IPS DF 4.7 (cell line): ENCODE results near the gene AASS.

Experiments
- DNase-seq: peaks from one replicate; pipeline ENCODE4 v3.0.0-alpha.2; 2013; ENCODE audit warnings: low spot score; ENCODE audit errors: extremely low read depth

Gene AASS

DNA sequence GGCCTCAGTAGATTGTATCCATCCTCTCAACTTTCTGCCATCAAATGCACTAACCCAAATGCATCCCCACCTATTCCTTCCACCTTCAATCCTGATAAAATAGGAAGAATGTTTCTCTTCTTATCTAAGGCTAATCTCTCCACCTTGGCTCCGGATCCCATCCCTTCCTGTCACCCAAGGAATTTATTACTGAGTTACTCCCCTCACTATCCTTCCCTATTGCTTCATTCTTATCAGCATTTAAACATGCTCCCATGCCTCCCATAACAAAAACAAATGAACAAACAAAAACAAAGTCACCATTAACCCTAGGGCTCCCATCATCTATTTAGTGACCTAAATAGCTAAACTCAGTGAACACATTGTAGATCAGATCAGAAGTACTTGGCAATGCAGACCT is 25.3 kb downstream of the AASS start:
- no peak for DNase-seq

DNA sequence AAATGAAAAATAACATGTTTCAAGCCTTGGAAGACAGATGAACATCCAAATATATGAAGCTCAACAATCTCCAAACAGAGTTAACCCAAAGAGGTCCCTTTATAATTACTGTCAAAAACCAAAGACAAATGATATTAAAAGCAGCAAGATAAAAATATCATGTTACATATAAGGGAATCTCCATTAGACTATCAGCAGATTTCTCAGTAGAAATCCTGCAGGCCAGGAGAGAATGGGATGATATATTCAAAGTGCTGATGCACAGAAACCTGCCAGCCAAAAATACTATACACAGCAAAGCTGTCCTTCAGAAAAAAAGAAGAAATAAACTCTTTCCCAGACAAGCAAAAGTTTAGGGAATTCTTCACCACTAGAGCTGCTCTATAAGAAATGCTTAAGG is 41.0 kb downstream of the AASS start:
- no peak for DNase-seq

DNA sequence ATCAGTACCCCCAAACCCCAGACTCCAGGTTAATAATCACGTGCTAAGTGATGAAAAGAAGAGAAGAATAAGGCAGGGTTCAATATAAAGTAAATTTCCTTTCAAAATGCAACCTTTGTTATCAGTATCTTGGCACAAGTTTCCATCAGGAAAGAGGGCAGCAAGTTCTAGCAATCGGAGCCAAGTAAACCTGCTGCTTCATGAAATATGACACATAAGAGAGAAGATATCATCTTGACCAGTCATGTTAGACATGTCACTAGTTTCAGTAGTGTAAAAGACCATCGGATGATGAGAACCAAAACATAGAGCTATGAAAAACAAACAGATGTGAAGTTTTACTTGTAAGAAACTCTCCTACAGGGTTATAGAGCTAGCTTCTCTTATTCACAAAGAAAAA is 44.0 kb downstream of the AASS start:
- no peak for DNase-seq

DNA sequence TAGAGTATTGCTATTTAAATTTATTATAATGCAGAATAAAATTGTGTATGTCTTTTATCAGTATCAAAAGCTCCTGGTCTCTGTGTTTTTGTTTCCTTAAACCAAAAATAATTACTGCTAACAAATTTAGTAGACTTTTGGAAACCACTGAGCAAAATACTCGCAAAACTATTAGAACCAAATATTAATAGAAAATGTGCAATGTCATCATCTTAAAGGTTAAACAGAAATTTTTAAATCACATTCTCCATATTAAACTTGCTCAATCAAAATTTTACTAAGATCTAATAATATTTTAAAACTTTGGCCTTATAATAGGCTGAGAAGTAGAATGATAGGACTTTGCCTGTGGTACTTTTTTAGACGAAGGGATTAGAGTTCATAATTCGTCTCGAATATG is 48.4 kb downstream of the AASS start:
- DNase-seq, result no peak

DNA sequence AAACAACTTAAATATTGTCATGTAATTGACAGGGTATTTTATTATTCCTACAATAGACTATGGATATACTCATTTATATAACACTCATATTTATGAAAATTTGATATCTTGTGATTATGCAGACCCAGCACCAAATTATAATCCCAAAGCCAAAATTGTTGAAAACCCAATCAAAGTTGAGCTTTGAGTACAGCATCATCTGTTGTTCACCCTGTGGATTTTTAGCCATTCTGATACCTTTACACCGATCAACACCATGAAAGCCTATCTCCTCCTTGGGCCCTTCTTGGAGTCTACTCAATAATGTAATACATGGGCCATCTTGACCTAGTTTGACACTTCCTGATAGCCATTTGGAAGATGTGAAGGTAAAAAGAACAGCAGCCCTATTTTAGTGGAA is 49.5 kb downstream of the AASS start:
- DNase-seq, result no peak

DNA sequence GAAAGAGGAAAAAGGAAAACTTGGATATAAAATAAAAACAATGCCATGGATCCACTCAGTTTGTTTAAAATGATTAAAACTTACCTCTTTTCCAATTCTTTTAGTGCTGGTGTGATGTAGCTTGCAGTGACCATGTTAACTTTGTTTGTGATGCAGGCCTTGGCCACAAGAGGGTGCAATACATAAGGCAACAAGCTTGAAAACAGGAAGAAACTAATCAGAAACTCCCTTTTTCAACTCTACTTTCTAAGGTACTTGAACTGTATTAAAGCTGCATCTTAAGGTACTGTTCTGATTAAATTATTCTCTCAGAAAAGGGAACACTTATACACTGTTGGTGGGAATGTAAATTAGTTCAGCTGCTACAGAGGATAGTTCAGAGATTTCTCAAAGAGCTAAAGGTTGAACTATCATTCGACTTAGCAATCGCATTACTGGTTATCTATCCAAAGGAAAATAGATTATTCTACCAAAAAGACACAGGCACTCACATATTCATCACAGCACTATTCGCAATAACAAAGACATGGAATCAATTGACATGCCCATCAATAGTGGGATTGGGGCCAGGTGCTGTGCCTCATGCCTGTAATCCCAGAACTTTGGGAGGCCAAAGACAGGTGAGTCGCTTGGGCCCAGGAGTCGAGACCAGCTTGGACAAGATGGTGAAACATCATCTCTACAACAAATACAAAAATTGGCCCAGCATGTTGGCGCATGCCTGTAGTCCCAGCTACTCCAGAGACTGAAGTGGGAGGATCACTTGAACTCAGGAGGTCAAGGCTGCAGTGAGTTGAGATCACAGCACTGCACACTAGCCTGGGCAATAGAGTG is 50.9 kb downstream of the AASS start:
- peak; percentile 72 for DNase-seq

DNA sequence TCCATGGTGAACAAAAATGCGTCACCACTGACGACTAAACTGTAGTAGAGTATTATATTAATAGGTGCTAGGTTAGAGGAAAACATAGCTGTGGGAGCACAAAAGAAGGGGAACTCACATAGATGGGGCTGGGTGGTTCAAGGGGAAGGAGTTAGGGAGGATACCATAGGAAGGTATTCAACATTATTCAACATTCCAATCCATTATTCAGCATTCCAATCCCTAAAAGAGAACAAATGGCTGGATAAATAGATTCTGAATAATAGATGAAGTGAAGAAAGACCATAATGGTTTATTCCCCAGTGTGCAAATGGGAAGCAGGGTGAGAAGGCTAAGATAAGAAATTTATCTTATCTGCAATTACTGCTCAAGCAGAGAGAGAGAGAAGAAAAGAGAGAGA is 61.4 kb downstream of the AASS start:
- DNase-seq, result no peak

DNA sequence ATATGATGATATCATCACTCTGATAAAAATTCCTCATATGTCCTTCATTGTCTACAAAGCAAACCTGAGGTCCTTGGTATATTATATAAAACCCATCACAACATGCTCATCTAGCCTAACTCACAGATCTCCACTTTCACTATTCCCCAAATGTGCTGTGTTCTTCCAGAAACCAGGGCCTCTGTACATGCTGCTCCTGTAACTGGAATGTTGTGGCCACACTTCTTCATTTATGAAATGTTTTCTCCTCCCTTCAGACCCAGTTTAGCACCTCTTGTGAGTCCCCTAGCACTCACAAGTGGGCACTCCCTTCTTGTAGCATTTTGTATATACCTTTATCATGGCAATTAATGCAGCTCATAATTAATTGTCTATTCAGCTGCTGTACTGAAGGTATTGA is 61.9 kb downstream of the AASS start:
- no peak for DNase-seq

DNA sequence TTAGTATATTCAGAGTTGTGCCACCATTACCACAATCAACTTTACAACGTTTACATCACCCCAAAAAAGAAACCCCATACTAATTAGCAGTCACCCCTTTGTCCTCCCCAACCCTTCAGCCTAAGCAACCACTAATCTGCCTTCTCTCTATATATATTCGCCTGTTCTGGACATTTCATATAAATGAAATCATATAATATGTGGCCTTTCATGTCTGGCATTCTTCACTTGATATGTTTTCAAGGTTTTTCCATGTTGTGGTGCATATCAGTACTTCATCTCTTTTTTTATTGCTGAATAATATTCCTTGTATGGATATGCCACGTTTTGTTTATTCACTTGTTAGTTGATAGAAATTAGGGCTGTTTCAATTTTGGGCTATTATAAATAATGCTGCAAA is 70.4 kb downstream of the AASS start:
- DNase-seq, result no peak

DNA sequence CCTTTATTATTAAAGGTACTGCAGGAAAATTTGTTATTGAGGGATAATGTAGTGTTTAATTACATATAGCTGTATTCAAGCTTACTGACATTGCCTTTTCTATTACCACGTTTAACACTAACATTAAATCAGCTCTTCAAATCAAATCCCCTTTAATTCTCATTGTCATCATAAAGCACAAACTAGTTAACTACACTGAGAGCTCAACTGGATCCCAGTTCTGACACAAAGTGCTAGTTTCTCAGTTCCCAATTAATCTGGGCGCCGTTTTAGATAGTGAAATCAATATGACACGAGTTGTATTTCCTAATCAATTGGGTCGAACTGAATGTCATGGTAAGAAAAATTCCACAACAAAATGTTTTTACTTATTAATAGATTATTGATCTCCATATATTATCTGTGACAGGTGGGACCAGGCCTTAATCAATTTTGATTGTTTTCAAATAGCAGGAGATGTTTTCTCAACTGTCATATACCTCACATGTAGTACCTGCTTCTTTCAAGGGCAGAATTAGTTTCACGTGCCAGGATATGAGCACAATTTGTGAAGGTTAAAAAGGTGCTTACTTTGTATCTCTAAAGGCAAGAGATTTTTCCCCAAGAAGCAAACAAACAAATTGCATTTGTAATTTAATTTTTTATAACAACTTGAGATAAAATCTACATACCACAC is 71.0 kb downstream of the AASS start:
- DNase-seq, result no peak

DNA sequence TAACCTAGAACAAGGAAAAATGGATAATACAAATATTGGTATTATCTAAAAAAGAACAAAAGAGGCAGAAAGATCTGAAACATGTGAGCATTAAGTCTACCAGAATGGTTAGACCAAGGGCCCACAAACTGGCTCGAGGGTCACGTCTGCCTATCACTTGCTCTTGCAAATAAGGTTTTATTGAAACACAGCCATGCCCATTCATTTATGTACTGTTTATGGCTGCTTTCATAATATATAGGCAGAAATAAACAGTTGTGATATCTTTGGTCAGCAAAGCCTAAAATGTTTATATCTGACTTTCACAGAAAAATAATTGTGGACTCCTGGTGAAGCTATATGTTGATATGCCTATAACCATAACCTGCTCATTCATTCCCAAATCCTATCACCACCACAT is 71.8 kb downstream of the AASS start:
- no peak for DNase-seq

DNA sequence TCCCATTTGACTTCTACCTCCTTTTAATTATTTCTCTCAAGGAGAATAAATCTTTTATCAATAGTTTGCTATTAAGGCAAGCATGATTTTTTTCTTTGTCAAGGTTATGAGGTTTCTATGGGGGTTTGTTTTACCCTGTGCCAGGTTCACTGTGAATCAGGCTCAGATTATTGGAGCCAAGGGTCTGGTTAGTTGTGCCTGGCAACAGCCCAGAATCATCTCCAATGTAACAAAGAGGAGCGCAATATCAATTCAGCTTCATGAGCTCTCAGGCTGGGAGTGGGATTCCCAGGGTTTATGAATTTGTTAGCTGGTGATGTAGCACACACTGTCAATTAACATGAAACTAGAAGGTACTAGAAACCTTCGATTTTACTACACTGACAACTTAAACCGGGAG is 73.2 kb downstream of the AASS start:
- no peak for DNase-seq

DNA sequence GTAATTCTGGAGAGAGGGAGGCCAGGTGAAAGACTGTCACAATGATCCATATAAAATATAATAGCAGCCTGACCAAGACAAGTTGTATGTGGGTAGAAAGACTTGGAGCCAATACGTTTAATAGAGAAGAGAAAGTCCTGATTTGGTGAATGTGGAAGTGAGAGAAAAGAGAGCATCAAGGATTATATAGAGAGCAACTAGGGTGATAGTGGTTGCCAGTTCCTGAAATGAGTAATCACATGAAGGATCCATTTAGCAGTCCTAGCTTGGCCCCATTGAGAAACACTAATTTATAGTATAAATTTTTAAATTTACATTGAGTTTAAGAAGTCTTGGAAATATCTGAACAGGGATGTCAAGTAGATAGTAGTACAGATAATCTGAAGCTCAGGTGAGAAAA is 74.0 kb downstream of the AASS start:
- no peak for DNase-seq

DNA sequence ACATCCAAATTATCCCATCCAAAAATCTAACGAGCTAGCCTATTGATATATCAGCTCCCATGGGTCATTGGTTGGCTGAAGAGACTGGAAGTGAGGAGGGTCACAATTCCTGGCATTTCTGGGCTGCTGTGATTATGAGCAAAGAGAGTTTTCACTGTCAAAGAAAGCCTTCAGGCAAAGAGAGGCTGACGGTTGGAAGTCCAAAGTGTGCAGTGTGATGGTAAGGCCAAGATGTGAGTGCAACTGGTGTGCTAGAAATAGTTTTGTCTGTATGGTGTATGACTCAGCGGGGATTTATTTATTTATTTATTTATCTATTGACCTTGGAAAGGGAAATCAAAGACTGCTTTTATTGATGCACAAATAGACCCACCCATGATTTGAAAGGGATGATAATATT is 75.0 kb downstream of the AASS start:
- DNase-seq, result no peak

DNA sequence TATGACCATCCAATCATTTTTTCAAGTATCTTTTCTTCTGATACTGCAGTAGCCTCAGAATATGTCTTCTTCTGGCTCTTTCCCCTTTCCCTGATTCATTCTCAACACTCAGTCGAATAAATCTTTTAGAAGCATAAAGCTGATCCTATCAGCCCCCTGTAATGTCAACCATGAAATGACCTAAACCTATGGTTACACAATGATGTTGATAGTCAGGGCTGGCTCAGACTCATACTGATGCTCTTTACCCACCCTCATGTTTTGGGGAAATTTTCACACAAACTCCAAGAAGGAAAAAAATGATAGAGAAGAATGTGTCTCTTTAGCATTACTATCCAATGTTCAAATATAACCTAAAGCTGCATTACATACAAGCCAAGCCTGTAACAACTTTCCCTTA is 76.0 kb downstream of the AASS start:
- no peak for DNase-seq

DNA sequence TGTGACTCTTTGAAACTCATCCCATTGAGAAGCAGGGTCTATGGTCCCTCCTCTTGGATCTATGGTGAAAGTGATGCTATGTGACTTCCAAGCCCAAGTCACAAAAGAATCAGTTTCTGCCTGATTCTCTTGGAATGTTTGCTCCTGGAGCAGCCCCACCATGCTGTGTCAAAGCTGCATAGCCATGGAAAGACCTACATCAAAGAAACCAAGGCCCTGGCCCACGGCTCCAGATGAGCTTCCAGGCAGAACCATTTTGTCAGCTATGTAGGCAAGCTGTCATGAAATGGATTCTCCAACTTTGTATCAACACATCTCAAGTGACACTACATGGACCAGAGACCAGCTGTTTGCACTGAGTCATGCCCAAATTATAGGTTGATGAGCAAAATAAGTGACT is 77.0 kb downstream of the AASS start:
- no peak for DNase-seq

DNA sequence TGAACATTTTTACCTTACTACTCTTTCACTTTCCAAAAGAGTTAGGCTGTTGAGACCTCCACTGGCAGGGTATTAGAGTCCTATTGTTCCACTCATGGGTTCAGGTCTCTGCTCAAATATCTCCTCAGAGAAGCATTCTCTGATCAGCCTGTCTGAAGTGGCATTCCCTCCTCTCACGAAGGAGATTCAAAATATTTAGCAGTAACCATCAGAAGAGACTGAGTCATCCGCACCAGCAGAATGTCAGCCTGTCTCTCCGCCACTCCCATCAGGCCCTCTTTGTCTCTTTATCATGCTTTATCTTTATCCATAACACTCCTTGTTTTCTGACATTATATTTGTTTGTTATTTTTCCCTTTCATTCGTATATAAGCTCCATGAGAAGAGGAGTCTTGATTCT is 79.1 kb downstream of the AASS start:
- no peak for DNase-seq

DNA sequence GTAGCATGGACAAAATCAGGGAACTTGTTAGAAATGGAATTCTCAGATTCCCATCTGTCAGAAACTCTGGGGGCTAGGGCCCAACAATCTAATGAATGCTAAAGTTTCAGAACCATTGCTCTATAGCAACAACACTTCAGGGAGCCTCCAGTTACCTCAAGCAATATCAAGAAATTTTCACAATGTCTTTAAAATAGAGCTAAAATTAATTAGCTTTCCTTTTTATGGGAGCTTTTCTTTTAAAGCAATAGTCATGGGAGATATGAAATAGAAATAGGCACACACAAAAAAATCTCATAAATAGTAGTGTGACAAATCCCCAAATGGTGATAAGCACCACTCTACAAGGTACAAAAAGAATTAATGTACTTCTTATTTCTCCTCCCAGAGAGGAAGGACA is 80.9 kb downstream of the AASS start:
- no peak for DNase-seq

DNA sequence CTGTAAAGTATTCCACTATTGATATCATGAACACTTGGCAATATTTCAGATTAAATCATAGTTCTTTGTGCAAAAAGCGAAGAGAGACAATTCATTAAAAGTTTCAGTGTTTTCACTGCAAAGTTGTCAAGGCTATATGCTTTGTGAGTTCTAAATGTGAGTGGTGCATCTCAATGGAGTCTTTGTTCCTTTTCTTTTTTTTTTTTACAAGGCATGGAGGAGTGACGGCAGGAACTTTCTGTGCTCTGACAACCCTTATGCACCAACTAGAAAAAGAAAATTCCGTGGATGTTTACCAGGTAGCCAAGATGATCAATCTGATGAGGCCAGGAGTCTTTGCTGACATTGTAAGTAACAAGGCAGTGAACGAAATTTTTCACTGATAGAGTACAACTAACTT is 84.5 kb downstream of the AASS start:
- DNase-seq, result no peak

DNA sequence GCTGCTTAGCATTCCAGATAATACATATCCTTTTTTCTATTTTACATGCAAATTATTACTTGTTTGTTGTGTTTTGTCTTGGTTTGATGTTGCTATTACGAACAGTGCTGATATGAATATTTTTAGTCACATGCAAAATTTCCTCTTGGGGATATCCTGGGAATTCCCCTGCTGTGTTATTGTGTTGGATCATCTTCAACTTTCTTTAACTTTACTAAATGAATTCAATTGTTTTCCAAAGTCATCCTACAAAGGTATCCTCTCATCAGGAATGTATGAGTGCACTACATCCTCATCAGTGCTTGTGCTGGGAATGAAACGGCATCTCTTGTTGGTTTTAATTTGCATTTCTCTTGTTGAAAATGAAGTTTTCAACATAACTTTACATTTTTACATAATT is 87.1 kb downstream of the AASS start:
- no peak for DNase-seq

DNA sequence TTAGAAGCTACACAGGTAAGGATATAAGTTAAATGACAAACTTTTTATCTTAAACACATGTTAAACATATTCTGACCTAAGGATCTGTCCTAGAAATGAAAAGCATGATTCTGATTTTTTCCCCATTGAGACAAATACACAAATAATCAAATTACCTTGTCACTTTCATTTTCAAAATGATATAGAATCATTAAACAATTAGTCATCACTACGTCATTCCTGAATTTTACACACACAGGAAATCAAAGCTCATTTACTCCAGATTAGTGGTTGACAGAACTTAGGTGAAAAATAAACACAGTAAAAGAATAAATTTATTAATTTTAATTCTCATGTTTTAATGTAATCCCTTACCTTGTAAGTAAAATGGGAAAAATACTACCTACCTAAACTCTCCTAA is 89.0 kb downstream of the AASS start:
- DNase-seq, result no peak

DNA sequence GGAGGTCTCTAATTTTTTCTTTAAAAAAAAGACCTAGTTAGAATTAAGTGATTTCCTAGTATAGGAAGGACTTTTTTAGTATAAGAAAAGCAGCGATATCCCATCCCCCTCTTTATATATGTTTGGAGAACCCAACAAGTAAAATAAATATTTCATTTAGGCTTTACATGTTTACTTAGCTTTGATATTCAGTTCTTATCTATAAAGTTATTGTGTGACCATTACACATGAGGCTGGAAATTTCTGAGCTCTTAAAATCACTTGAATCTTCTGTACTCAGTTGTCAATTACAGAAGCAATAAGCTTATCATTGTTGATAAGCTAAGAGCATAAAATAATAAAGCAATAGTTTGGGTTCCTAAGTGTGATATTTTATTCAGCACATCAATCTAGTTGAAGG is 89.7 kb downstream of the AASS start:
- no peak for DNase-seq

DNA sequence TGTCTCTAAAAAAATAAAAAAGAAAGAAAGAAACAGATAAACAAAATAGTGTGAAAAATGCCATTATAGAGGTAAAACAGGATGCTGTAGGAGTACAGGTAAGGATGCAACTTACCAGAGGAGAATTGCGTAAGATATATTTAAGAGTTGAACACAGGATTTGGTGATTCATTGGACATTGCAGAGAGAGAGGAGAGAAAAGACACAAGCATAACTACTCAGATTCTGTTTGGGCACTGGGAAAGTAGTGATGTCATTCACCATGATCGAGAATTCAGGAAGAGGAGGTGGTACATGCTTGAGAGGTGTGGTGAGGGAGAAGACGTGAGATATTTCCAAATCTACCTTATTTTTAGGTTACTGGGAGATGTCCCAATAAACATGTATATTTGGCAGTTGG is 97.6 kb downstream of the AASS start:
- DNase-seq, result no peak
